Activated naive CD4-positive, alpha-beta T cell treated with Interleukin-2 at 50 U/mL for 16 hours (primary cell): ENCODE measurements around the gene ZCCHC14.

ENCODE experiments used
- DNase-seq: peaks from one replicate; pipeline ENCODE4 v3.0.0-alpha.2; 2020

The ZCCHC14 gene

DNA sequence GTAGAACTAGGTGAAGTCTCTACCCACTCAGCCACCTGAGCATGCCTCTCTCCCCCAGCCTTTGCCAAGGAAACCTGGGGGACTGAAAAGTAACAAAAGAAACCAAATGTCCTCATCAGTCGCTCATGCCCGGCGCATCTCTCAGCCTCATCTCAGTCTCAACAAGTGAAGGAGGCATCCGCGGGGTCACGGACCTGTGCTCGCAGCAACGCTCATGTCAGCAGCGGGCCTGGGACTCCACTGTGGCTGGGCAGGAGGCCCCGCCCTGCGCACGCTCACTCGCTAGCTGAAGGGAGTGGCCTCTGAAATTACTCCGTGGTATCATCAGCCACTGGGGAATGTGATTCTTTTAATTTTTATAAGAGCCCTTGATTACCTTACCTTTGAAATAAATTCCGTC lies 69.4 kb downstream of the ZCCHC14 start:
- DNase-seq, result no peak

DNA sequence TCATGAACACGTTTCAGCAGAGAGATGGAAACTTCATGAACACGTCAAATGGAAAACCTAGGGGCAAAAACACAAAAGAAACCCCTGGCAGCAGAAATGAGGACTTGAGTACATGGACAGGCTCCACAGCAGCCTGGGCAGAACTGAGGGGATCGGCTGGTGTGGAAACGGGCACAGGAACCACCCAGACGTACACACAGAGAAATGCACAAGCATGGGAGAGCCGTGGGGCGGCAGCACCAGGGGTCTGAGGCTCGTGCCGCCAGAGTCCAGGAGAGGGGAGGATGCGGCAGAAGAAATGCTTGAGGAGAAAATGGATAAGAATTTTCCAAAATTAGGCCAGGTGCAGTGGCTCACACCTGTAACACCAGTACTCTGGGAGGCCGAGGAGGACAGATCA lies 70.7 kb downstream of the ZCCHC14 start:
- no peak for DNase-seq

DNA sequence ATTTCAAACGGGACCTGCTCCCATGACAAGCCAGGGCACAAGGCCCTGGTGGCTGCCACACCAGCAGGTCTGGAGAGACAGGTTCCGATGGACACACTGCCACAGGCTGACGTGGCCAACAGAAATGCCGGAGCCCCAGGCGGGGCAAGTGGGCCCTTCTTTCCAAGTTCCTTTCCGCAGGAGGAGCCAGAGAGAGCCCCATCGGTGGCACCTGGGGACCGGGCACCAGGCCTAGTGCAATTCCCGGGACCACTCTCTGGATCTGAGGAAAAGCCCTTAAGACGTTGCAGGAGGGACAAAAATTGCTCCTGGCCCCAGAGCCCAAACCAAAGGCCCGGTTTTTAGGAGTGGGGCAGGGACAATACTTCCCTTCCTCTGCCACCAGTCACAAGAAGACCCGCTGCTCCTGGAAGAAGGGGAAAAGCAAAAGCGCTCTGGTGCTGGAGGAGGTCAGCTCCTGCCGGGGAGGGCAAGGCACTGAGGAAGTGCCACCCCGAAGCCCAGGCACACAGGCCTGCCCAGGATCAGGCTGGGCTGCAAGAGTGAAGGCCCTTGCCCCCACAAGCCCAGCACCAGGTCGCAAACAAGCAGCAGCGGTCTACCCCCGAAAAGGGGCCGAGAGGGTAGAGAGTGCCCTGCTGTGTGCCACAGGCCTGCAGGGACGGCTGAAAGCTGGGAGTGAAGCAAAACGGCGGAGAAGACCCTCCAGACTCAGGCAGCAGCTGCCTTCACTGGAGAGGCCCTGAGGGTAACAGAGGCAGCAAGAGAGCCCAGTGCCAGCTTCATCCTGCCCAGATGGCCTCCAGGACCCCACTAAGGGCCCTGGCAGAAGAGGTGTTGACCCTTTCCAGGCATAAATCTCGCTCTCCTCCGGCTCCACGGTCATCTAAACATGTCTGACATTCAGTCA lies 71.6 kb downstream of the ZCCHC14 start:
- no peak for DNase-seq

DNA sequence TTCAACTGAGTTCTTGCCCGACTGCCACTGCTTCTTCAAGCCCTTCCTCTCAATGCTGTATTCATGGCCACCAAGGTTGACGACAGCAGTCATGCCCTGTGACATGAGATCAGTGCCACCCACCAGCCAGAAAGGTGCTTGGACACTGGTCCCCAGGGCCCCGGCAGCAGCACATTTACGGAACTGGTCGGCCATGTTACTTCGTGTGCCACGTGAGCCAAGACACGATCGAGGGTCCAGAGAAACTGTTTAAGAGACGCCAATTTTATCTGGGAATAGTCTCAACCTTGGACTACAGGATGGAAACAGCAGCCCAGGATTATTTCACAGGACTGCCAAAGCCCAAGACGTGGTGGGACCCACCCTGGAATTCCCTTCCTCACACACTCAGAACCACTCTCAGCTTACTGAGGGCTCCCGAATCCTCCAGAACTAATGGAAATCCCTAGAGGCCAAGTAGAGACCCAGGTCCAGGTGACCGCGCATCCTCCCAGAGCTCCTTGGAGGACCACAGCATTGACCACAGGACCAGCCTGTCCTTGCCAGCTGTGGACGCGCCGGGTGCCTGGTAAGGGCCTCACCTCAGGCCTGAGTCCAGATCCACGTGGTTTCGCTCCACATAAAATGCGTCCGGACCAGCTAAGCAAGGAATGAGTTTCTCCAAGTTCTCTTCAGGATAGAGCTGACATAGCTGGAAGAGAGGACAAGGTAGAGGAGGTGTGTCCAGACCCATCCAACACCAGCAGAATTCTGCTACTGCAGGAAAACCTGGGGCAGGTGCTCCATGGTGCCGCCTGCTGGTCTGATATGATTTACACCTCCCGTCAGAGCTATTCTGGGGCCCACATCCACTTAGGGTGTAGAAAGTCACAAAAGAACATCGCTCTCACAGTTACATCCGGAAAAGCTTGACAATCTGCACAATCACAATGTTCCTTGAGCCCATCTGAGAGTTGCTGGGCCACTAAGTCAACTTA lies 72.5 kb downstream of the ZCCHC14 start:
- DNase-seq, result no peak

DNA sequence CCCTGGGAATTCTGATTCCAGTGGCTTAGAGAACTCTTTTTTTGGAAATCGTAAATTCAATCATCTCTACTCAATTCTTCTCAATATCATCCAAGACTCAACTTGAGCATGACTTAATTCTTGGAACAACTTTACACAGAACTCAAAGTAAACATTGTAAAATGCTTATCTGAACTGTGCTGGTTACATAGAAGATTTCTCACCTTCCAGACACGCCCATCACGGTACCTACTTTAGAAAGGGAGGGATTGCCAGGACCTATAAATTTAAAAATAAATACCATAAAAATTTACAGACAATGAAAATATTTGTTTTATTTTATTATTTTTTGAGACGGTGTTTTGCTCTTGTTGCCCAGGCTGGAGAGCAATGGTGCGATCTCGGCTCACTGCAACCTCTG lies 74.2 kb downstream of the ZCCHC14 start:
- no peak for DNase-seq

DNA sequence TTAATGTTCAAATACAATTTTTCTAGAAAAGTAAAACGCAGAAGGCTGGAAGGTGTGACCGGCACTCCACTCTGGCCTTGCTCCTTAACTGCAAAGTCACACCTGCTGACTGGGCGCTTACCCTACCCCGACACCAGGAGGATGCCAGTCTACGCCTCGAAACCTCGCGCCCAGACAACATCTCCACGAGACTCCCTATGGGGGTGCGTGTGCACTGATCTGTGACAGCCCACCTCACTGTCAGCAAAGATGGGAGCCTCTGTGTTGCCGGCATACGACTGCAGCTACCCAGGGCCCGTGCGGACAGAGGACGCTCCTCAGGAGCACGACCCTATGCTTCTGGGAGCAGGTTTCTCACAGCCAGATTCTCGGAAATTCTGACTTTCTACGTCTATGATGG lies 74.6 kb downstream of the ZCCHC14 start:
- no peak for DNase-seq

DNA sequence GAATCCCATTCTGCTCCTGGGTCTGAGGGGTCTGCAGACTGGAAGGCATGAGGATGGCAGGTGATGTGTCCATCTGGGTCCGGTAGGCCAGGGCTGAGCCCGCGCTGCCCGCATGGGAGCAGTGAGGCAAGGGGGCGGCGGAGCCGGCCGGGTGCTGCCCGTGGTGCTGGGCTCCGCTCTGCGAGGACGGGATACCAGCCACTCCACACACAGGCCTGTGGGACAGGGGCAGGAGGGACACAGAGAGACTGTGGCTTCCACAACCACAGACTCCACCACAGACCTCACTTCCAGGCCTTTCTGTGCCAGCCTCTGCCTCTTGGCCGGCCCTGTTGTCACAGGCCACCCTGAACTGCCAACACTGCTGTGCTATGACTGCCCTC lies 75.3 kb downstream of the ZCCHC14 start:
- DNase-seq, result no peak

DNA sequence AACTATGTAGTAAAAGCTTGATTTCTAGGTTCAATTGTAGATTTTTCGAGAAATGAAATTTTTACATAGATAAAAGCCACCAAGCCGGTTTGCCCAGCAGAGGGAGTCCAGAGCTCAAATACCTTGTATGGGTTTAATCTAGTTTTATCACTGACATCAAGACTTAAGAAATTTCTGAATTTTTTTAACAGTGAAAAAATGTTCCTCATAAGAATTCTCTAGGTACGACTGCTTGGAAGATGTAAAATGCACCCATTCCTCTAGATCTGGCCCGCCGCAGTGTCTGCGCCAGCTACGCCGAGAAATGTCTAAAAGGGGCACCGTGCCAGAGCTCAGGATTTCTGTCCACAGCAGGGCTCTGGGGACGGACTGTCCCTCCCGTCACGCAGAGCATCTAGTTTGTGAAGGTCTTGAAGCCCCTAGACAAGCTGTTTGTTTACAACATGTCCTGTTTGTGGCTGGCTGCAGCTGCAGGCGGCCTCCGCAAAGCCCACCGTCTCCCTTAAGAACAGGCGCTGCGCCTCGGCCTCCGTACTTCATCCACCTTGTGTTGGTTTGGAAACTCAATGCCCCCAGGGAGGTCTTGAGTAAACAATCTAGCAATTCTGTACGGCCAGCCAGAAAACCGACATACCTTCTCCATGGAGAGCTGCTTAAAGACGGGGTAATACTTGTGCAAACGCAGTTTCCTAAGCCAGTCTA lies 75.8 kb downstream of the ZCCHC14 start:
- peak; percentile 36 for DNase-seq

DNA sequence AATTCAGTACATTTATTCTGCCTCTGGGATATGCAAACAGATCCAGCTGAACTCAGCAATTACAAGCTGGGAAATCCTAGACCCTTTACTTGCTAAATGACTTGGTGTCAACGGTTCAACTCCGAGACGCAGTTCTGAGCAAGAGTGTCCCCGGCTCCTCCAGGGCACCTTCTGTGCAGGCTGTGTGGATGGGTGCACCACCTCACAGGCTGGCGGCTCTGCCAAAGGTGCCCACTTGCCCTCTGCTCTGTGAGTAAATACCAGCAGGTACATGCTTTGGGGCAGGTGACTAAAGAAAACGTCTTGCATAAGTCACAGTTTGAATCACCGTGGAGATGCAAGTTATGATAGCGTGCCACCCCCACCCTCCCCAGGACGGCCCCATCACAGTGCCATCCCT lies 77.4 kb downstream of the ZCCHC14 start:
- no peak for DNase-seq

DNA sequence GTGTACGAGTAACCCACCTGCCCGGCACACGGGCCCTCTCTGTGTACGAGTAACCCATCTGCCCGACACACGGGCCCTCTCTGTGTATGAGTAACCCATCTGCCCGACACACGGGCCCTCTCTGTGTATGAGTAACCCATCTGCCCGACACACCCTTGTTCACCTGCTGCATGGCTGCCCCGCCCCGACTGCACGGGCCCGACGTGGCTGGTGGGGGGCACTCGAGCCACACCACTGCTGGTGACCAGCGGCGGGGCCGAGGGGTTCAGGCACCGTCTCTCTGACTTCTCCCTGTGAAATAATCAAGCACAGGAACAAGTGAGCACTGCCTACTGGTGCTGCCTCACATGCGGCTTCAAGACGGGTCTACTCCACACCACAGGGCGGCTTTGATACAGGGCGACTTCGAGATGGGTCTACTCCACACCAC lies 78.6 kb downstream of the ZCCHC14 start:
- DNase-seq, result no peak

DNA sequence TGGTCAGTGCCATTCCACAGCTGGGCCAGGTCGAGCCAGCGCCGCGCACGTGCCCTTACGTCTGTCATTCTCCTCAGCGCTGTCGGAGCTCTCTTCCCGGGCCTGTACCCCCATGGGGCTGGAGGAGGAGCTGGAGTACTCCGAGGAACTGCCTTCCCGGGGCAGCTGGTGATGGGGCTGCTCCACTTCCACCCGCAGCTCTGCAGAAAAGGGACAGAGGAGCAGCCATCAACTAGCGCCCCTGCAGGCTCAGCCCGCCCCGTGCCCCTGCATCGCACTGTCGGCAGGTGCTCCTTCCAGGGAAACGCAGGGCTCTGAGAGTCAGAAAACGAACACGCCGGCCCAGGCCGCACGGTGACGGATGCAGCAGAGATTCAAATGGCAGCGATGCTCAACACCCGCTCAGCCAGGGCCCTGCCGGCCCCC lies 79.8 kb downstream of the ZCCHC14 start:
- DNase-seq, result no peak

DNA sequence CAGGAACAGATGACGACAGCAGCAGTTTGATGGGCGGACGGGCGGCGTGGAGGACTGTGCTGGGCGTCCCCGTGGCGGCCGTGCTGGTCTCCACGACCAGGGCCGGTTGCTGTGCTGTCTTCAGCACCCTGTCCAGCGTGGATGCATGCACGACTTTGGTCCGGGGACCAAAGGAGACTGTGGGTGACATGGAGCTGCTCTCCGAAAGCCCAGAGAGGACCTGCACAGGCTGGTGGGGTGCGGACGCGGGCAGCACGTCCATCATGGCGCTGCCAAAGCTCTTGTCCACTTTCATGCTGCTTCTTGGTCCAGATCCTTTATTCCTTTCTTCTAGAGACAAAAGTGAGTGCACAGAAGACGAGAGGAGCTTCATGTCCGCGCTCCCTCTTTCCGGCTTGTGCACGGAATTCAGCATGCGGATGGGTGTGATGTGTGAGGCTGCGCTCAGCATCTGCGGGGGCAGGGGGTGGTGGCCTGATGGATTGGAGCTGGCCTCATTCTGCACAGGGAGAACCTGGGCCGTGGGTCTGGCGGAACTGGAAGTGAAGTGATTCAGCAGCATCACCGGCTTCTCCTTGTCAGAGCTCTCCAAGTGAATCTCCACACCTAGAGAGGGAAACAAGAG lies 80.3 kb downstream of the ZCCHC14 start:
- no peak for DNase-seq

DNA sequence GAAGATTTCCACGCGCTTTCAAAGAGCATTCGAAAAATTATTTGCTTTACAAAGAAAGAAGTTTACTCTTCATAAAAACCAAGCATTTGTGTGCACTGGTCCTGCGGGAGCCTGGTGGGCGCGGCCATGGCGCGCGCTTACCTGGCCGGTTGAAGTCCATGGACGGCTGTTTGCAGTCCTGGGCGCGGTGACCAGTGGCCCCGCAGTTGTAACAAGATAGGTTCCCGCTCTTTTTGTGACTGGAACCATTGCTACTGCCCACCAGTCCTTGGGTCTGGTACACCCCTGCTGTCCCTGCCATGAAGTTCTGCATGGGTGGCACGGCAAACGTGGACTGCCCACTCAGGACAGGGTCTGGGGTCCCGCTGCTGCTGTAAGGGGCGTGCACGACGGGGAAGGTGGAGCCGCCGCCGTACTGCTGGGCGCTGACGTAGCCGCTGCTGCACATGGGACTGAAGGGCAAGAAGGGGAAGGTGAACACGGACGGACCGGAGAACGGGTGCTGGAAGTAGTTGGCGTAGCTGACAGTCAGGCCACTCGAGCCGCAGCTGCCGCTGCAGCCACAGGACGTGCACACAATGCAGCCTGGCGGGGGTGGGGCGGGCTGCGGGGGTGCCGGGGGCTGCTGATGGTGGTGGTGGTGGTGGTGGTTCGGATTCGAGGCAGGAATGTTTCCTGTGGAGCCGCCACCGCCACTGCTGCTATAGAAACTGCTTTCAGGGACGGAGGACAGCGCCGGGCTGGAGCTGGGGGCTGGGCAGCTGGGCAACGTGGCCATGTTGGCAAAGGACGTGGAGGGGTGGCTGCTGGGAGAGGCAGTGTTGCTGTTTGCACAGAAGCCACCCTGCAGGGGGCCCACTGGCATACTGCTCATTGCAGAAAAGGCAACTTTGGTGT lies 81.2 kb downstream of the ZCCHC14 start:
- no peak for DNase-seq

DNA sequence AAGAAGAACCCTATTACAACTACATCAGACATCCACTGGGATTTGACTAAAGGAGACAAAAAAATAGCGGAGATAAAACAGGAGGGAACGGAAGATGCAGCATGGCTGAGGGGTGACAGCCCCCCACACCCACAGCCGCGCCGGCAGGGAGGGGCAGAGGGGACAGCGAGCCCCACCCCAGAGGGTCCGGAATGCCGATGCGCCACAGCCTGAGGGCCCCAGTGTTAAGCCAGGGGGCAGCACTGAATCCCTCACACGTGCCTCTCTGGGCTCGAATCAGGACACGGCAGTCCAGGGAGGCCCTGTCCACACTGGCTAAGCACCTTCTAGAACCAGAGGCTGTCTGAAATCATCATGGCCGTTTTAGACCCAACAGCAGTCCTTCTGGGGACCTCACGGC lies 81.9 kb downstream of the ZCCHC14 start:
- no peak for DNase-seq

DNA sequence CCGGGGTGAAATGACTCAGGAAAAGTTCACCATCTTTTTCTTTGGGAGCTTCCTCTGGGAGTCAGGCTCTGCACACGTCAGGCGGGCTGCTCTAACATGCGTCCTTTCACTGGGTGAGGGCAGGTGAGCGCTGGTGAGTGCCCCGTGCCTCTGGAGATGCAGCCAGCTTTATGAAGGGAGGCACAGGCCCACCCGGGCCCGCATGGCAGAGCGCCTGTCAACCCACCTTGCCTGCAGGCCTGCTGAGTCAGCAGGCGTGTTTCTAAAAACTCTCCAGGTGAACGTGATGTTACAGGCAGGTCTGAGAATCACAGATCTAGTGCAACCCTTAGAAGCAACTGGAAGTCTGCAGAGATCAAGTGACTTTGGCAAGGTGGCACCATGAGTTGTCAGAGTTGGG lies 82.3 kb downstream of the ZCCHC14 start:
- DNase-seq, result no peak

DNA sequence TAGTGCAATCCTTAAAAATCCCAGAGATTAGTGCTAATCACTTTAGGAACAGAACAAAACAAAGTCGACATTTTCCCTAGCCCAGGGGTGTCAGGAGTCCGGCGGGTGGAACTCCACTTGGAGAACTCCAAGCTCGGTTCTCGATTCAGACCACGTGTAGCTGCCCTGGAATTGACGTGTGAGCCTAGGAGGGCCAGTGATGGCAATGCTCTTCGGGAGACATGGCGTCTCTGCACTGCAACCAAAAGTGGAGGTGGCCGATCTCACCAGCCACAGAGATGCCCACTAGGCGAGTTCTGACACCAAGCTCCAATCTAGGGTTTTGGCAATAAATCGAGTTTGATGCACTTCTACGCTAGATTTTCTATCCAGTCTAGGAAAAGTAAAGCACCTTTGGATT lies 83.0 kb downstream of the ZCCHC14 start:
- DNase-seq, result no peak

DNA sequence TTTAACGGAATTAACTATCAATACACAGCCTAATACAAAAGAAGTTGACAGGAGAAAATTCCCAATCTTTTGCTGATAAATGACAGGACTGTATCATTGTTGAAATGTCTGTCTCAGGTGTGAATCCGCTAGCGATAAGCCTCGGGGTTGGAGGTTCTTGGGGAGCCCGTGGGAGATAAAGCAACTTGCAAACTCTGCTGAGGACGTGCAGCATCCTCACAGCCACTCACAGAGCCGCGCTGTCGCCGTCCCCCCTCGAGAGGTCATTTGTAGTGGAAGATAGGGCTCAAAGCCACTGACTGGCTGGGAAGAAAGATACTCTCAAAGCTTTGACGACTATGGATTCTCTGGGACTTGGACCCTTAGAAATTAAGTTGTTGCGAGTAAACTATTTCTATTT lies 83.7 kb downstream of the ZCCHC14 start:
- DNase-seq, result no peak

DNA sequence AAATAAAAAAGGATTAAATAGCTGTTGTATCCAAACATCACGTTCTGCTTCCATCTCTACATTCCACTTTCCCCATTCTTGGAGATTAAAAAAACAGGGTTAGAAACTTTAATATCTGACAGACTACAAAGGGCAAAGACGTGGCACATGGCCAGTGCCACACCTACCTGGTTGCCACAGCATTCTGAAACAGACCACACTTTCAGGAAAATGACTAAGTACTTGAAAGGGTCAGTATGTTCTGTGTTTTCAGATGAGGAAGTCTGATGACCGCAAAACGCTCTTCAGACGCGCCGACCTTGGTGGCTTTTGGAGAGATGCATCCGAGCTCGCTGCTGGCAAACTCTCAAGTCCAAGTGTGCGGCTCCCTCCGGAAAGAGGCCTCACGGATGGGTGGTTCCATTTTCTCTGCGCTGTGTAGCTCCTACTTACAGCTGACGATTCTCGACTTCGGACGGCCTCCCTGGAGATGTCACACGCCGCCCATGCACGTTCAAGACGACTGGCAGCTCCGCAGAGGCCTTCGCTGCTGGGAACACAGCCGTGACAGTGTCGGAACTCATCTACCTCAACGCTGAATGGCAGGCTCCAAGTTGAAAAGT lies 85.2 kb downstream of the ZCCHC14 start:
- peak; percentile 4 for DNase-seq

DNA sequence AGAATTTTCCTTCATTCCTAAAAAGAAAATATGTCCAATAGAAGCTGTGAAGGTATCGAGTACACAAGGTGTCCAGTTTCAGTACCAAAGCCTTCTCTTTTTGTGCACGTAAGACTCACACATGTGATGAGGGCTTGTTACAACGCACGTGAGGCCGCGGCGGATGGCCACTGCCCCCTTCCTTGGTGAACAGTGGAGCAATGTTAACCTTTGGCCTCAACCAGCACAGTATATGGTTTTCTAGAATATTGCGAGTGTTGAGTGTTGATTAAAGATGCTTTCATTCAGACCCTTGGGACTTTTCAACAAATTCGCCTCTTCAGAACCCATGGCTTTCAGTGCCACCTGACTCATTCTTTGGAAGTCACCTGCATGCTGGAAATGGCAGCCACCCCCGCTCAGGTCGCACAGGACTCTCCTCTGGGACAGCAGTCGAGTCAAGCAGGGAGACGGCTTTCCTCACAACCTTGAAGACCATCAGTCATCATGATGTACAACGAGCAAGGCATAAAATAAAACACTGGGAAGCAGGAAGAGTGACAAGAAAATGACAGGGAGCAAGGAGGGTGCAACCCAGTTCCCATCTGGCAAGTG lies 86.2 kb downstream of the ZCCHC14 start:
- no peak for DNase-seq

DNA sequence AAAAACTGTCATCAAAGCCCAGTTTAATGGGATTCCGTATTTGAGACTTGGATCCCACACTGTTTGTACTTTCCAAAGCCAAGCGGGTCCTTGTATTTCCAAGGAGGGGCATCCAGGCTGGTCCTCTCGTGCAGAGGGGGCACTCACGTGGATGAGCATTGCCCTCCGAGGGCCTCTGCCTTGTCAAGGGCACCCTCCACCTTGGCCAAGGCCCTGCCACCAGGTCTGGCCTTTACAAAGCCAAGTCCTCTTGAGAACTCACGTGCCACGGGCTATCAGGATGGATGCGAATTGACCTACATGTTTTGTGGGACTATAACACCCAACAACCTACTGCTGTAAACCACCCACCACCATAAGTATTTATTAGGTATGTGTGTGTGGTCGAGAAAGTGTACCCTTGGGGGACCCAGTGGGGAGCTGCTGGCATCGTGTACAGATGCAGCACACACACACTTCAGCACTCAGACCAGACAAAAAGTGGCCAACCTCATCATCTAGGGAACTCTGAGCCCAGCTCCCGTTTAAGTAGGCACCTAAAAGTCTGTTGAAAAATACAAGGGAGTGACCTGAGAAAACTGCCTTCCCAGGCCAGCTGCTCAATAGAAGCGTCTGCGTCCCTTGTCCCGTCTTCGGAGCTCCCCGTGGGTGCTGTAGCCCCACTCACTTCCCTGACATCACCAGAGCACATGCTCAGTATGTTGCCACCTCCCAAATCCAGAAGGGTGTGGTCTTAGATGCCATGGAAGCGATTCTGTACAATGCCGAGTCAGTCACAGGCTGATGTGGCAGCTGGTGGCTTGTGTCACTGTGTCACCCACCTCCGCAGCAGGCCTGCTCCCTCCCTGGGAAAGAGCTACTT lies 87.8 kb downstream of the ZCCHC14 start:
- DNase-seq, result no peak
